Measurements from ENCODE around the gene FOXL3.

- no peak for TF ChIP-seq POLR2A (IDR thresholded peaks at IDR 0.05; ENCODE audit: low read depth)
- TF ChIP-seq EP300 (IDR thresholded peaks at IDR 0.05) = no peak
These were observed 3.9 kb downstream of the FOXL3 start for GRCh38 chr7:293681-294439.
